SK-N-SH (cell line): ENCODE data around the gene CHST13.

Experiments used
- EP300 ChIP-seq, 2 experiments: IDR thresholded peaks; 2 replicates each; pipeline versions ENCODE4 v1.4.0 to v1.6.1; 2012; ENCODE audit warnings: borderline replicate concordance in 1 of 2, low read depth in 1 of 2, low read length in 1 of 2
- FOSL2 ChIP-seq: IDR thresholded peaks from 2 replicates; pipeline ENCODE4 v1.4.0; 2012; ENCODE audit warnings: low read depth, mild to moderate bottlenecking, moderate library complexity, borderline replicate concordance
- GABPA ChIP-seq: IDR thresholded peaks from 2 replicates; pipeline ENCODE4 v1.4.0; 2012; ENCODE audit warnings: low read depth, mild to moderate bottlenecking
- GATA2 ChIP-seq: sonication (generic); formaldehyde crosslinking; IDR thresholded peaks from 2 replicates; pipeline ENCODE4 v1.5.0; 2020; ENCODE audit warnings: mild to moderate bottlenecking, missing genetic modification reagents
- JUND ChIP-seq: IDR thresholded peaks from 2 replicates; pipeline ENCODE4 v1.4.0; 2012
- POLR2AphosphoS5 ChIP-seq: IDR thresholded peaks from 2 replicates; pipeline ENCODE4 v1.6.1; 2012; ENCODE audit warnings: low read depth, low read length
- RCOR1 ChIP-seq: fragments of 150-350 bp; IDR thresholded peaks from 2 replicates; pipeline ENCODE4 v1.6.1; 2017; ENCODE audit warnings: antibody characterized with exemption, low read length
- SIN3A ChIP-seq: IDR thresholded peaks from 2 replicates; pipeline ENCODE4 v1.6.1; 2012; ENCODE audit warnings: low read depth, mild to moderate bottlenecking, low read length, moderate library complexity, borderline replicate concordance
- SMC3 ChIP-seq: IDR thresholded peaks from 2 replicates; pipeline ENCODE4 v1.6.1; 2012; ENCODE audit warnings: low read depth, low read length, improper control_type of control experiment
- YY1 ChIP-seq: IDR thresholded peaks from 2 replicates; pipeline ENCODE4 v1.4.0; 2012; ENCODE audit warnings: low read depth, mild to moderate bottlenecking
- TF ChIP-seq, protein P1 (sequence below): fragments of 200-600 bp; sonication (generic); IDR thresholded peaks from 2 replicates; pipeline ENCODE4 v1.6.1; 2017; ENCODE audit warnings: antibody characterized with exemption, mild to moderate bottlenecking, moderate library complexity
- TF ChIP-seq, protein P2 (sequence below): IDR thresholded peaks from 2 replicates; pipeline ENCODE4; 2012
- TF ChIP-seq, protein P3 (sequence below): IDR thresholded peaks from 2 replicates; pipeline ENCODE4 v1.4.0; 2012; ENCODE audit warnings: low read depth
- TF ChIP-seq, protein P4 (sequence below): fragments of 150-350 bp; IDR thresholded peaks from 2 replicates; pipeline ENCODE4 v1.6.1; 2017; ENCODE audit warnings: antibody characterized with exemption, low read length, low read depth, borderline replicate concordance

DNA sequence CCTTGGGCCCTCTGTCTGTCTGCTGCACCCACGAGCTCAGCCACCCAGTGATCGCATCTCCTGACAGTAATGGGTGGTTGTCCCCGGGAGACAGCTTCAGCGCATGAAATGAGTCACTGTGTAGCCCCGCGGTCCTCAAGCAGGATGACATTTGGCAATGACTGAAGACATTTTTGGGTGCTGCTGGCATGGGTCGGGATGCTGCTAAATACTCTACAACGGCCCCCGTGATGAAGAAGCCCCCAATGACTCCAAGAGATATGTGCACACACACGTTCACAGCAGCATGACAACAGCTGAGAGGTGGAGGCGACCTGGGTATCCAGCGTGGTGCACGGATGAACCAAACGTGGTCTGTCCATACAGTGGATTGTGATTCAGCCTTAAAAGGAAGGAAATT, 30.9 kb upstream of the CHST13 start:
- TF ChIP-seq SIN3A = no peak
- no peak for TF ChIP-seq EP300 (IDR thresholded peaks at IDR 0.05; ENCODE audit: borderline replicate concordance in 1 of 2, low read depth in 1 of 2, low read length in 1 of 2)
- no peak for TF ChIP-seq RCOR1
- TF ChIP-seq POLR2AphosphoS5 = no peak
- TF ChIP-seq JUND = no peak
- TF ChIP-seq, protein P1, sequence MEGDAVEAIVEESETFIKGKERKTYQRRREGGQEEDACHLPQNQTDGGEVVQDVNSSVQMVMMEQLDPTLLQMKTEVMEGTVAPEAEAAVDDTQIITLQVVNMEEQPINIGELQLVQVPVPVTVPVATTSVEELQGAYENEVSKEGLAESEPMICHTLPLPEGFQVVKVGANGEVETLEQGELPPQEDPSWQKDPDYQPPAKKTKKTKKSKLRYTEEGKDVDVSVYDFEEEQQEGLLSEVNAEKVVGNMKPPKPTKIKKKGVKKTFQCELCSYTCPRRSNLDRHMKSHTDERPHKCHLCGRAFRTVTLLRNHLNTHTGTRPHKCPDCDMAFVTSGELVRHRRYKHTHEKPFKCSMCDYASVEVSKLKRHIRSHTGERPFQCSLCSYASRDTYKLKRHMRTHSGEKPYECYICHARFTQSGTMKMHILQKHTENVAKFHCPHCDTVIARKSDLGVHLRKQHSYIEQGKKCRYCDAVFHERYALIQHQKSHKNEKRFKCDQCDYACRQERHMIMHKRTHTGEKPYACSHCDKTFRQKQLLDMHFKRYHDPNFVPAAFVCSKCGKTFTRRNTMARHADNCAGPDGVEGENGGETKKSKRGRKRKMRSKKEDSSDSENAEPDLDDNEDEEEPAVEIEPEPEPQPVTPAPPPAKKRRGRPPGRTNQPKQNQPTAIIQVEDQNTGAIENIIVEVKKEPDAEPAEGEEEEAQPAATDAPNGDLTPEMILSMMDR = no peak
- TF ChIP-seq FOSL2 = no peak
- no peak for TF ChIP-seq GATA2 (CRISPR knock-in tag)
- TF ChIP-seq, protein P2, sequence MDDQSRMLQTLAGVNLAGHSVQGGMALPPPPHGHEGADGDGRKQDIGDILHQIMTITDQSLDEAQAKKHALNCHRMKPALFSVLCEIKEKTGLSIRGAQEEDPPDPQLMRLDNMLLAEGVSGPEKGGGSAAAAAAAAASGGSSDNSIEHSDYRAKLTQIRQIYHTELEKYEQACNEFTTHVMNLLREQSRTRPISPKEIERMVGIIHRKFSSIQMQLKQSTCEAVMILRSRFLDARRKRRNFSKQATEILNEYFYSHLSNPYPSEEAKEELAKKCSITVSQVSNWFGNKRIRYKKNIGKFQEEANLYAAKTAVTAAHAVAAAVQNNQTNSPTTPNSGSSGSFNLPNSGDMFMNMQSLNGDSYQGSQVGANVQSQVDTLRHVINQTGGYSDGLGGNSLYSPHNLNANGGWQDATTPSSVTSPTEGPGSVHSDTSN = no peak
- TF ChIP-seq YY1 = no peak
- no peak for TF ChIP-seq SMC3
- TF ChIP-seq, protein P3, sequence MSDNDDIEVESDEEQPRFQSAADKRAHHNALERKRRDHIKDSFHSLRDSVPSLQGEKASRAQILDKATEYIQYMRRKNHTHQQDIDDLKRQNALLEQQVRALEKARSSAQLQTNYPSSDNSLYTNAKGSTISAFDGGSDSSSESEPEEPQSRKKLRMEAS = no peak
- TF ChIP-seq, protein P4, sequence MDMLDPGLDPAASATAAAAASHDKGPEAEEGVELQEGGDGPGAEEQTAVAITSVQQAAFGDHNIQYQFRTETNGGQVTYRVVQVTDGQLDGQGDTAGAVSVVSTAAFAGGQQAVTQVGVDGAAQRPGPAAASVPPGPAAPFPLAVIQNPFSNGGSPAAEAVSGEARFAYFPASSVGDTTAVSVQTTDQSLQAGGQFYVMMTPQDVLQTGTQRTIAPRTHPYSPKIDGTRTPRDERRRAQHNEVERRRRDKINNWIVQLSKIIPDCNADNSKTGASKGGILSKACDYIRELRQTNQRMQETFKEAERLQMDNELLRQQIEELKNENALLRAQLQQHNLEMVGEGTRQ = no peak
- TF ChIP-seq GABPA = no peak
